GM12875 (cell line): ENCODE results near the gene GRIP1.

Experiments
- H3K4me3 ChIP-seq: one replicate; pipeline ENCODE4 v1.5.1; 2011; ENCODE audit warnings: low read depth, low read length, control low read depth
- TF ChIP-seq, protein P1 (sequence below): IDR thresholded peaks from 2 replicates; pipeline ENCODE4 v1.5.1; 2011; ENCODE audit warnings: low read depth, mild to moderate bottlenecking, control low read depth, inconsistent platforms, low read length, moderate library complexity, borderline replicate concordance; ENCODE audit not compliant: insufficient read depth

Gene GRIP1

DNA sequence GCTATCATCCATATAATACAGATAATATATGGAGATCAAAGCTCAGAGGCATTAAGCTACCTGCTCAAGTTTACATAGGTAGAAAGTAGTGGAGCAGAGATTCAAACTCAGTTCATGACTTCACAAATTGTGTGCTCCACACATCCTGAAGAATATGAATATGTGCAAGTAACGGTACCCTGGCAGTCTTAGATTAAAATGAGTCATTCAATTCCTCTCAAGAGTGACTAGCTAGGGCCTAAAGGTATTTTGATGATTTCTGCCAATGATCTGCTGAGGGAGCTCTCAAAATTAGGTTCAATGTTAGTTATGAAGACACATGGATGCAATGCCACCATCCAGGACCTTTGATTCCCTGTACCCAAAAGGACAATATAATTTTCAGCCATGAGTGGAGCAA, 58.9 kb downstream of the GRIP1 start:
- TF ChIP-seq, protein P1, sequence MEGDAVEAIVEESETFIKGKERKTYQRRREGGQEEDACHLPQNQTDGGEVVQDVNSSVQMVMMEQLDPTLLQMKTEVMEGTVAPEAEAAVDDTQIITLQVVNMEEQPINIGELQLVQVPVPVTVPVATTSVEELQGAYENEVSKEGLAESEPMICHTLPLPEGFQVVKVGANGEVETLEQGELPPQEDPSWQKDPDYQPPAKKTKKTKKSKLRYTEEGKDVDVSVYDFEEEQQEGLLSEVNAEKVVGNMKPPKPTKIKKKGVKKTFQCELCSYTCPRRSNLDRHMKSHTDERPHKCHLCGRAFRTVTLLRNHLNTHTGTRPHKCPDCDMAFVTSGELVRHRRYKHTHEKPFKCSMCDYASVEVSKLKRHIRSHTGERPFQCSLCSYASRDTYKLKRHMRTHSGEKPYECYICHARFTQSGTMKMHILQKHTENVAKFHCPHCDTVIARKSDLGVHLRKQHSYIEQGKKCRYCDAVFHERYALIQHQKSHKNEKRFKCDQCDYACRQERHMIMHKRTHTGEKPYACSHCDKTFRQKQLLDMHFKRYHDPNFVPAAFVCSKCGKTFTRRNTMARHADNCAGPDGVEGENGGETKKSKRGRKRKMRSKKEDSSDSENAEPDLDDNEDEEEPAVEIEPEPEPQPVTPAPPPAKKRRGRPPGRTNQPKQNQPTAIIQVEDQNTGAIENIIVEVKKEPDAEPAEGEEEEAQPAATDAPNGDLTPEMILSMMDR, result no peak
- H3K4me3 ChIP-seq, result no peak overlapping the region

DNA sequence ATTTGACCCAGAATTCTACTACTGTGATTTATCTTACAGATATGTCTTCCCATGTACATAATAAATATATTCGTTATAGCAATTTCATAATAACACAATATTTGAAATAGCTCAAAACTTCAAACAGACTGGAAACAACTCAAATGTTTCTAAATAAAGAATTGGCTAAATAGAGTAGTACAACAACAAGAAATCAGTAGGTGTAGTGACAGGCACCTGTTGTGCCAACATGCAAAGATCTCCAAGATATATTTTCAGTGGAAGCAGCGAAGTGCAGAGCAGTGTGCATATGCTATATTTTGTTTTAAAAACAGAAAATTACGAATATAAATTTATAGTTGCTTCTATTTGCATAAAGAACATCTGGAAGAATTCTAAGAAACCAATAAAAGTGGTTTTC, 60.9 kb downstream of the GRIP1 start:
- TF ChIP-seq, protein P1, result no peak
- no peak overlapping the region for H3K4me3 ChIP-seq

DNA sequence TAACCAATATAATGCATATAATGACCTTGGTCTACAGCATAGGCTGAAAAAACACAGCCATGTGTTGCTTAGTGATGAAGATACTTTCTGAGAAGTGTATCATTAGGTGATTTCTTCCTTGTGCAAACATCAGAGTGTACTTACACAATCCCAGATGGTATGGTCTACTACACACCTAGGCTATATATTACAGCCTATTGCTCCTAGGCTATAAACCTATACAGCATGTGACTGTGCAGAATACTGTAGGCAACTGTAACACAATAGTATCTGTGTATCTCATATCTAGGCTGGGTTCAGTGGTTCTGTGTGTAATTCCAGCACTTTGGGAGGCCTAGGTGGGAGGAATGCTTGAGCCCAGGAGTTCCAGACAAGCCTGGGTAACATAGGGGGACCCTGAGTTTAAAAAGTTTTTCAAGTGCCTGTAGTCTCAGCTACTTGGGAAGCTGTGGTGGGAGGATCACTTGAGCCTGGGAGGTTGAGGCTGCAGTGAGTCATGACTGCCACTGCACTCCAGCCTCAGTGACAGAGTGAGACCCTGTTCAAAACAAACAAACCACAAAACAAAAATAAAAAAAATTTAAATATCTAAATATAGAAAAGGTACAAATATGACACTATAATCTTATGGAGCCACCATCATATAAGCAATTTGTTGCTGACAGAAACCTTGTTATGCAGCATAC, 66.6 kb downstream of the GRIP1 start:
- TF ChIP-seq, protein P1, result no peak
- H3K4me3 ChIP-seq, result no peak overlapping the region

DNA sequence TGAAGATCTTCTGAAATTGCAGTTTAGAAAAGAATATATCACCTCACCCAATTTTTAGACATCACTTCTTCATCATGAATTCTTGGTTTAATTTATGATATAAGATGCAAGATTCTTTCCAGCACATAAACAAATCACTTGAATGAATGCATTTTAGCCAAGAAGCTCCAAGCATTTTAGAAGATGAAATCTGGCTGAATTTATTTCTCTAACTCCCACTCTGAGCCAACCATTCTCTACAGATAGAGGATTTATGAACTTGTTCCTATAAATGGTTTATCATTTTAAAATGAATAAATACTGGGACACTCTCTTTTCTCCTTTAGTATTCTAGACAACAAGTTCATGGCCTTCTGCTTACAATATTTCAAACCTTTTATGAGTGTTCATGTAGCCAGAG, 71.7 kb downstream of the GRIP1 start:
- TF ChIP-seq, protein P1, result no peak
- no peak overlapping the region for H3K4me3 ChIP-seq

DNA sequence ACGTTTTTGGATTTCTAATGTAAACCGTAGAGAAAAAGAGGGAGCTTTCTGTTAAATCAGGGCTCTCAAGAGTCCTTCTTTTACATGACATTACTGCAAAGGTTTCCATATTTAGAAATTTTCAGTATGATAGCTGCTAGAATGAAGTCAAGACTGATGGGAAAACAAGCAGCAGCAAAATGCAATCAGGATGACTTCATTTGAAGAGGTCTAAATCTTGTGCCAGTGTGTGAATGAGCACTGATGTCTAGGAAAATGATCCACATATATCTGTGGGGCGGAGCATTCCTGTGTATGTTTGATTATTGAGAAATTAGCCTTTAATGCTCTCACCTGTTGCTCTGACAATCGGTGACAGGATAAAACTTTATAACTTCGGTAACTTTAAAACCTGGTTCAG, 73.6 kb downstream of the GRIP1 start:
- no peak overlapping the region for H3K4me3 ChIP-seq
- TF ChIP-seq, protein P1, result no peak

DNA sequence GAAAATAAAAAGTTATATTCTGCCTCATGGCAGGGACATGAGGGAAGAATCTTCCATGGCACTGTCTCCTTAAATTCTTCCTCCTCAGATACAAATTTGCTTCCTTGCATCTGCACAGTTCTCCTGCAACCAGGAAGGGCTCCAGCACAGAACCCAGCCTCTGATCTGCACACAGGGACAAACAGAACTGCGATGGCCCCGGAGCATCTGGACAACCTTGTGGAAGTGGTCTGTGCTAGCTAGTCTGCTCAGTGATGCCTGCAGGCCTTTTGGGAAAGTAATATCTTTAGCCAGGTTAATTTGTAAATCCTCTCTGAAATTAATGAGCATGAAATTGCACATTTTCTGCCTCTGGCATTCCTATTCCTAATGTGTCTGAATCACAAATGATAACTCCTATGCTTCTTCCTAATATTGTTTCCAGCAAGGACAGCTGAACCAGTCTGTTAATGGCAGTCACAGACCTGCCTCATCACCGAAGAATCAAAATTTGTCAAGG, 74.8 kb downstream of the GRIP1 start:
- H3K4me3 ChIP-seq, result no peak overlapping the region
- TF ChIP-seq, protein P1, result no peak

DNA sequence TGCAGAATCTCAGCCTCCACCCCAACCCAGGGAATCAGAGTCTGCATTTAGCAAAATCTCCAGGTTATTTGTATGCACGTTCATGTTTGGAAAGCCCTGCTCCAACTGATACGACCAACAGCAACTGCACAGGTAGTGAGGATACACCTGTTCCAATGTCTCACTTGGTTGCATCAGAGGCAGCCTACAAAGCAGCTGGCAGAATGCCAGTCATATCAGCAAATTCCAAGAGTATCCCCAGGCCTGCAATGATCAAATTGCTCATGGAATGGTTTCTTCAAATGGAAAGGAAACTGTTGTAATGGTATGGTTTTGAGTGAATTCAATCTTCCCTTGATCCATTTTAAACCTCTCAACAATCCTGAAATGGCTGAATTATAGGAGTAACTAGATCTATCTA, 75.4 kb downstream of the GRIP1 start:
- no peak overlapping the region for H3K4me3 ChIP-seq
- TF ChIP-seq, protein P1, result no peak
